Panc1 (cell line): ENCODE results near the gene MAML3. TPM values are rescaled to one million over a fixed set of nuclear protein-coding genes. Genes with fewer than 3 reads are reported as not detected.
A peak's percentile ranks its signal among the peaks of the same experiment; 100 is the strongest.

ENCODE experiments used
- ATAC-seq: fragments of 200-7000 bp; cut with Tn5 transposase; 2 replicates; pipeline ENCODE4 v1.9.1; 2020; ENCODE audit warnings: mild to moderate bottlenecking, moderate library complexity
- BruUV-seq: library from RNA; stranded (reverse); fragments of 400-500 nt; replicated peaks from 2 replicates; lab custom pipeline; 2021; lab: Mats Ljungman, UMichigan
- CTCF ChIA-PET: fragments of 300-600 bp; sonication (Branson Sonifier 250); formaldehyde crosslinking; loops from one replicate; lab custom pipeline; 2022; ENCODE audit warnings: antibody characterized with exemption; lab: Charles Lee
- POLR2A ChIA-PET: fragments of 300-600 bp; sonication (Branson Sonifier 250); formaldehyde crosslinking; loops from one replicate; lab custom pipeline; 2022; ENCODE audit warnings: antibody characterized with exemption; lab: Charles Lee
- DNase-seq: peaks from one replicate; pipeline ENCODE4 v3.0.0-alpha.2; 2010; ENCODE audit warnings: low read depth, low spot score
- H3K27ac ChIP-seq: 2 replicates; pipeline ENCODE4 v1.5.1; 2011; ENCODE audit warnings: mild to moderate bottlenecking, low read length, inconsistent platforms
- H3K27me3 ChIP-seq: fragments of 200-500 bp; sonication (Bioruptor generic); 2 replicates; pipeline ENCODE4 v1.6.0; 2014; ENCODE audit warnings: low read length, inconsistent platforms; ENCODE audit not compliant: control insufficient read depth, insufficient read depth
- H3K36me3 ChIP-seq: fragments of 200-500 bp; sonication (Bioruptor generic); 2 replicates; pipeline ENCODE4 v1.5.1; 2014; ENCODE audit warnings: inconsistent platforms, mild to moderate bottlenecking, low read length, moderate library complexity; ENCODE audit not compliant: control insufficient read depth, insufficient read depth
- H3K4me1 ChIP-seq: 2 replicates; pipeline ENCODE4 v1.5.1; 2011; ENCODE audit warnings: inconsistent platforms, mild to moderate bottlenecking, low read length, moderate library complexity; ENCODE audit not compliant: control insufficient read depth, insufficient read depth
- H3K4me3 ChIP-seq, 2 experiments: 2 replicates each; pipeline ENCODE4 v1.5.1; 2011 to 2012; ENCODE audit warnings: low read depth in 2 of 2, low read length in 2 of 2, mild to moderate bottlenecking in 2 of 2, inconsistent platforms in 1 of 2, moderate library complexity in 1 of 2
- H3K9me3 ChIP-seq: fragments of 200-500 bp; sonication (Bioruptor generic); 2 replicates; pipeline ENCODE4 v1.5.1; 2014; ENCODE audit warnings: low read depth, mild to moderate bottlenecking, inconsistent platforms, low read length, moderate library complexity; ENCODE audit not compliant: control insufficient read depth, insufficient read depth
- CTCF ChIP-seq: fragments of 450-650 bp; IDR thresholded peaks from 2 replicates; pipeline ENCODE4 v1.5.1; 2017; ENCODE audit warnings: mild to moderate bottlenecking
- POLR2AphosphoS5 ChIP-seq: IDR thresholded peaks from 2 replicates; pipeline ENCODE4 v1.6.1; 2012; ENCODE audit warnings: mild to moderate bottlenecking, low read depth, low read length, moderate library complexity
- REST ChIP-seq, 2 experiments: IDR thresholded peaks; 2 replicates each; pipeline ENCODE4 v1.6.1; 2011 to 2012; ENCODE audit warnings: low read depth in 2 of 2, control low read depth in 1 of 2, low read length in 1 of 2, mild to moderate bottlenecking in 1 of 2, moderate library complexity in 1 of 2; ENCODE audit not compliant: insufficient read depth in 1 of 2
- SIN3A ChIP-seq: IDR thresholded peaks from 2 replicates; pipeline ENCODE4 v1.6.1; 2012; ENCODE audit warnings: low read depth, mild to moderate bottlenecking, low read length, moderate library complexity, borderline replicate concordance; ENCODE audit not compliant: insufficient read depth
- TCF7L2 ChIP-seq: IDR thresholded peaks from 2 replicates; pipeline ENCODE4 v1.6.1; 2011; ENCODE audit warnings: mild to moderate bottlenecking, low read depth, low read length, inconsistent platforms
- in situ Hi-C: cut with HindIII; loops from 2 replicates; pipeline ENCODE4 v1.10.0; 2016; ENCODE audit warnings: low sequenced_read_pairs, low pct_unique_long_range_greater_than_20kb
- intact Hi-C: fragments of 100-400 bp; cut with micrococcal nuclease; formaldehyde crosslinking; loops from one replicate; pipeline ENCODE4 v1.10.0; 2022; ENCODE audit not compliant: unreplicated experiment
- total RNA-seq: library from RNA; stranded (reverse); gene quantifications from one replicate; pipeline ENCODE4 v1.2.1, GENCODE V29; 2021; ENCODE audit not compliant: unreplicated experiment

The MAML3 gene
- total RNA-seq, 1 experiment from 2014 or later, result 7.7 TPM

- DNase-seq, result no peak
- TF ChIP-seq TCF7L2 (no peak), CTCF (no peak), SIN3A (no peak), REST (IDR thresholded peaks at IDR 0.05; ENCODE audit: insufficient read depth in 1 of 2, low read depth in 2 of 2, low read length in 1 of 2) (no peak), POLR2AphosphoS5 (no peak)
- H3K36me3 ChIP-seq, result no peaks in the 10 kb centered on the region
These were observed 134.2 kb downstream of the MAML3 start for GRCh38 chr4:140019619-140020347.

GRCh38 chr4:140018931-140019618 lies 134.9 kb downstream of the MAML3 start:
- Histone ChIP-seq H3K27me3 (no peaks in the 10 kb centered on the region), H3K27ac (peak overlapping the region; percentile 78), H3K4me1 (peaks cover 26% of the 10 kb centered on the region), H3K4me3 (no peak overlapping the region), H3K36me3 (no peaks in the 10 kb centered on the region), H3K9me3 (peaks cover 11% of the 10 kb centered on the region; the same call in 1 of the 2 replicates)
- CTCF ChIA-PET, result no interaction called here
- in situ Hi-C loops, result no loop called here
- POLR2A ChIA-PET, result no interaction called here
- DNase-seq (peak; percentile 60), ATAC-seq (peak; percentile 85)
- 0 out of 2 replicates have a peak, but pooled peaks have one; percentile 22 for TF ChIP-seq TCF7L2
- no peak for TF ChIP-seq REST (IDR thresholded peaks at IDR 0.05; ENCODE audit: insufficient read depth in 1 of 2, low read depth in 2 of 2, low read length in 1 of 2)
- intact Hi-C loops, result loop anchor here (10.0 kb wide), 3 partner anchors 66 to 306 kb away; no protein-coding TSS in a partner anchor
- BruUV-seq, result no TSS peak

More at GRCh38 chr4:140019619-140020347, 134.2 kb downstream of the MAML3 start:
- H3K4me1 ChIP-seq, result peaks cover 26% of the 10 kb centered on the region
- ChIA-PET POLR2A (no interaction called here), CTCF (no interaction called here)
- peak; percentile 83 for ATAC-seq
- peak overlapping the region; percentile 78 for H3K27ac ChIP-seq
- H3K9me3 ChIP-seq, result 0 out of 2 replicates have a peak, but pooled peaks cover 11% of the 10 kb centered on the region
- in situ Hi-C loops, result no loop called here
- BruUV-seq, result no TSS peak
- no peaks in the 10 kb centered on the region for H3K27me3 ChIP-seq
- intact Hi-C loops, result loop anchor here (10.0 kb wide), 3 partner anchors 65 to 305 kb away; no protein-coding TSS in a partner anchor
- no peak overlapping the region for H3K4me3 ChIP-seq
